UCSD-AML1 (cell line): ENCODE data around the gene ERN2.
"Not testable (repeated sequence)": the region's sequence is repeated elsewhere in the genome, so short reads cannot be mapped to it uniquely, and the experiment has no call there.

Source experiments
- DNase-seq: peaks from one replicate; lab custom pipeline; 2025; ENCODE audit not compliant: unreplicated experiment; lab: John Stamatoyannopoulos, UW

ERN2 gene

DNA sequence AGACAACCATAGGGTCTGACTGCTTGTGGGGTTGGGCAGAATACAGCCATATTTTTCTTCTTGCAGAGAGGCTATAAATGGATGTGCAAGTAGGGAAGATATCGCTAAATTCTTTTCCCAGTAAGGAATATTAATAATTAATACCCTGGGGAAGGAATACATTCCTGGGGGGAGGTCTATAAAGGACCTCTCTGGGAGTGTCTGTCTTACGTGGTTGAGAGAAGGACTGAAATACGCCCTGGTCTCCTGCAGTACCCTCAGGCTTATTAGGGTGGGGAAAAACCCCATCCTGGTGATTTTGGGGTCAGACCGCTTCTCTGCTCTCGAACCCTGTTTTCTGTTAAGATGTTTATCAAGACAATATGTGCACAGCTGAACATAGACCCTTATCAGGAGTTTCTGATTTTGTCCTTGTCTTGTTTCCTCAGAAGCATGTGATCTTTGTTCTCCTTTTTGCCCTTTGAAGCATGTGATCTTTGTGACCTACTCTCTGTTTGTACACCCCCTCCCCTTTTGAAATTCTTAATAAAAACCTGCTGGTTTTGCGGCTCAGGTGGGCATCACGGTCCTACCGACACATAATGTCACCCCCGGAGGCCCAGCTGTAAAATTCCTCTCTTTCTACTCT is 9.7 kb upstream of the ERN2 start:
- DNase-seq, result not testable (repeated sequence)

DNA sequence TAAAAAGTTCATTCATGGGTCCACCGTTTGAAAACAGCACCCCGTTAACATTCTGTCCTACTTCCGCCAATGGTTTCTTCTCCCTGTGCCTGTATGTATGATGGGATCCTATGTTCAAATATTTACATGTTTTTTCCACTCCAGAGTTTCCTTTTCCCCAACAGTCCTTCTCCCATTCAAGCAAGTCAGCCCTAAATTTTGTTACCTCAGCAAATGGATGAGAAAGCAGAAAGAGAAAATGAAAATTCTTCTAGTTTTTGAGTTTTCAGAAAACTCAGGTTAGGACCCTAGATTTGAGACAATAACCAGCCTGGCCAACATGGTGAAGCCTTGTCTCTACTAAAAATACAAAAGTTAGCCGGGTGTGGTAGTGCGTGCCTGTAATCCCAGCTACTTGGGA is 3.5 kb upstream of the ERN2 start:
- DNase-seq, result no peak

- DNase-seq, result no peak
These were observed 1.2 kb downstream of the ERN2 start for GRCh38 chr16:23711785-23712184.

DNA sequence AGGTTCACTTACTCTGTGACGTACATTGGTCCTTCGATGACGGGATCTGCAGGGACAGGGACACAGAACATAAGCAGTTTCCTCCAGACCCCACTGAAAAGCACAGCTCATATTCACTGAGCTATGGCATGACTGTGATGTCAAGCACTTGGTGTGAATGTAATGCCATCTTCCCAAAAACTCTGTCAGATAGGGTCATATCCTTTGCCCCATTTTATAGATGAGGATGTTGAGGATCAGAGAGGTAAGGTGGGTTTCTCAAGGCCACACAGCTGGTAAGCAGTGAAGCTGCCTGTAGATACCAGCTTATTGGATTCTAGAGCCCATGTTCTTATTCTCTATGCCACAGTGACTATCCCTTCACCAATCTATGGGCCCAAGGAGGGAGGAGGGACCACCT is 2.5 kb downstream of the ERN2 start:
- DNase-seq, result no peak

GRCh38 chr16:23710008-23710407 is 3.0 kb downstream of the ERN2 start:
- DNase-seq, result no peak

DNA sequence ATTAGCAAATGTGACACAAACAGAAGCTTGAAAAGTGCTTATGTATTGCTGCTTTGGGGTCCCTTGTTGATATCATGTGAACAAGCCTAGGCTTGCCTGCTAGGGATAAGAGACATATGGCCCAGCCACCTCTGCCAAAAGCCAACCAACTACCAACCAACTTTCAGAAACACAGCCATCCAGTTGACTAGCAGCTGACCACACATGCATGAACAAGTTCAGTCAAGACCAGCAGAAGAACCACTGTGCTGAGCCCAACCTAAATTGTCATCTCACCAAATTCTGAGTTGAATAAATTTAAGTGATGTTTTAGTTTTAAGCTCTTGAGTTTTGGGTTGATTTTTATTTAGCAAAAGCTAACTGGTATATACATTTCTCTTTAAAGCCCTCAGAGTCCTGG is 3.5 kb downstream of the ERN2 start:
- no peak for DNase-seq

- DNase-seq, result no peak
These were observed 6.6 kb downstream of the ERN2 start for GRCh38 chr16:23706439-23706838.

GRCh38 chr16:23705517-23705902 is 7.5 kb downstream of the ERN2 start:
- no peak for DNase-seq

- DNase-seq, result no peak
These were observed 8.1 kb downstream of the ERN2 start for GRCh38 chr16:23704772-23705516.

- no peak for DNase-seq
These were observed 10.1 kb downstream of the ERN2 start for GRCh38 chr16:23702951-23703350.

GRCh38 chr16:23701045-23701444 is 12.0 kb downstream of the ERN2 start:
- DNase-seq, result no peak

GRCh38 chr16:23700509-23700908 is 12.5 kb downstream of the ERN2 start:
- no peak for DNase-seq

- no peak for DNase-seq
These were observed 12.9 kb downstream of the ERN2 start for GRCh38 chr16:23700093-23700492.

DNA sequence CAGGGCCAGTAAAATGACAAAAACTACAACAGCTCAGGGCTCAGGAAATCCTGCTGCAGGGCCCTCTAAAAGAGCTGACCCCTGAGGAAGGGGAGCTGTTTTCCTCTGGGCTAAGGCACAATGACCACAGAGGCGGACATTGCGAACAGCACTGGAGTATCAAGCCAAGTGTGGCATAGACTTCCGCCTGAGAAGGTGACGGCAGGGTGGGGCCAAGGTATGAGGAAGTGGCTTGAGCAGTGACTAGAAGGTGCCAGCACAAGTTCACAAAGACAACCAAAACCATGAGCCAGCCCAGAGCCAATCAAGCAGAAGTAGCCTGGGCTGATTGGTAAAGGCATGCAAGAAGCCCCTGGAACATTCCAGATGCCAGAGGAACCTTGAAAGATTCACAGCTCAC is 13.9 kb downstream of the ERN2 start:
- peak; percentile 40 for DNase-seq

DNA sequence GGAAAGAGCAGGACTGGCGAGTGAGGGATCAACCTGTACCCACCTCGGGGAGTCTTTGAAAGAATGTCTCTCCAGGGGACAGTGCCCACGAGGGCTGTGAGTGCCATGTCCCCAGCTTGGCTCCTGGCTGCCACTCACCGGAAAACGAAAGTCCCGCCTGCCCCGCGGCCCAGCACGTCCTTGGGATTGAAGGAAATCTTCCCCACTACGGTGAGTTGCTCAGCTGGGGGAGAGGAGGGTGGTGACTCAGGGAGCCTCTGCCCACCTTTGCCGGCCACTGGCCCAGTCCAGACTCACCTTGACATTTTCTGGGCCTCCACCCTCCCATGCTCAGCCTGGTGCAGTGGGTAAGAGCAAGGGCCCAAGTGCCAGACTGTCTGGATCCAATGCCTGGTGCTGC is 17.3 kb downstream of the ERN2 start:
- no peak for DNase-seq

DNA sequence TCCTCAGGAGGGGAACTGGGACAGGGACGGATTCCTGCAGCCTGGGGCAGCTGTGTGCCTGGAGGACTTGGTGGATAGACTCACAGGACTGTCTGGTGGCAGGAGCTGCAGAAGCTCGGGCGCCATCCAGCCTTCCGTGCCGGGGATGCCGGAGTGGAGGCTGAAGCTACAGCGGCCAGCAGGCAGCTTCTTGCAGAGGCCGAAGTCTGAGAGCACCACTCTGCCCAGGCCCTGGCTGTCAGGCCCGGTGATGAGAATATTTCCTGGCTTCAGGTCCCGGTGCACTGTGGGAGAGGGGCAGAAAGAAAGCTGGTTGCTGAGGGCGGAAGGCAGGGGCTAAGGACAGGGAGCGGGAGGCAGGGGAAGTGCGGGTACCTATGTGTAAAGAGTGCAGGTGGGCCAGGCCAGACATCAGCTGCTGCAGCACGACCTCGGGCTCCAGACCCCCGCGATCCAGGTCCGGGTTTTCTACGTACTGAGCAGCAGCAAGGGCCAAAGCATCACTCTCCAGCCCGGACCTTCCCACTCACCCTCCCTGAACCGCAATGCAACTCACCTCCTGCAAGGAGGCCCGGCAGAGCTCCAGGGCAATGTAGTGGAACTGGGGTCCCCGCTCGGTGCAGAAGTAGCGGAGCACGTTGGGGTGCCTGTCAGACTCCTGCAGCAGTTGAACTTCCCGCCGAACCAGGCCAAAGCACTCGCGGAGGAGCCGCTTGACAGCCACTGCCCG is 18.2 kb downstream of the ERN2 start:
- DNase-seq, result no peak

- no peak for DNase-seq
These were observed 18.8 kb downstream of the ERN2 start for GRCh38 chr16:23694265-23694643.

- no peak for DNase-seq
These were observed 20.7 kb downstream of the ERN2 start for GRCh38 chr16:23692190-23692837.

DNA sequence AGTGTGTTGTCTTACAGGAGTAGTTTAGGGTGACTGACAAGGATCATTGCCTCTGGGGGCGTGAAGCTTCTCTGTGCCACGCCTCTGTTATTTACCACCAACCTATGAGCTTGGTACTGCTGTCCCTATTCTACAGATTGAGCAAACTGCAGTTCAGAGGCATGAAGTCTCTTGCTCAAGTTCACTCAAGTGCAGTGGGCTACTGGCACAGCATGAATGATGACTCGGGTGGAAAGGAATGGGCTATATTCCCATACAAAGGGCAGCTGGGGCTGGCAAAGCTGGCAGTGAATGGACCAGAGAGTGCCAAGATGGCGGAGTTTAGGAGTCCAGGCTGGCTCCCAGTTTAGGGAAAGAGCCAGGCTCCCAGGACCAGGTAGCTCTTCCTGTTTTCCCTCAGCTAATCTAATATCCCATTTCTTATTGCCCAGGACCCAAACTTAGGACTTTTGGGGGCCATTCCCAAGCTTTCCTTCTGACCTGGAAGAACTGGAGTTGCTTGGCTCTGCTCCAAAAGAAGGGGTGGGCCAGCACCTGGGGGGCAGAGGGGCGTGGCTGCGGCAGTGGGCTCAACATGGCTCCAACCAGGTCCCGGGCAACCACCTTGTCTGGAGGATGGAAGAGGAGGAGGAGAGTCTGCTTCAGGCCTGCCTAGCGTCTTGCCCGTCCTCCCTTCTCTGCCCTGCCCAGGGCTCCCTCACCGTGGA is 21.4 kb downstream of the ERN2 start:
- DNase-seq, result no peak

GRCh38 chr16:23690771-23691482 is 22.1 kb downstream of the ERN2 start:
- DNase-seq, result no peak
